HCT116 (cell line): ENCODE measurements around the gene CAV1. TPM values are rescaled to one million over a fixed set of nuclear protein-coding genes. Genes with fewer than 3 reads are reported as not detected.

ENCODE experiments used
- ATAC-seq: fragments of 200-7000 bp; cut with Tn5 transposase; 2 replicates; pipeline ENCODE4 v1.9.1; 2020; ENCODE audit warnings: mild to moderate bottlenecking, moderate library complexity
- BruUV-seq: library from RNA; stranded (reverse); fragments of 400-500 nt; replicated peaks from 2 replicates; lab custom pipeline; 2021; lab: Mats Ljungman, UMichigan
- CTCF ChIA-PET: fragments of 300-600 bp; sonication (Branson Sonifier 250); formaldehyde crosslinking; loops from one replicate; lab custom pipeline; 2021; ENCODE audit warnings: antibody characterized with exemption; lab: Charles Lee
- POLR2A ChIA-PET: fragments of 300-600, 350-600 bp; sonication (Branson Sonifier 250); formaldehyde crosslinking; loops from one replicate; lab custom pipeline; 2021; ENCODE audit warnings: antibody characterized with exemption; lab: Charles Lee
- RAD21 ChIA-PET, 2 experiments: fragments of 300-600 bp; sonication (Branson Sonifier 250); formaldehyde crosslinking; loops; one replicate each; lab custom pipeline; 2023; ENCODE audit warnings: low total read pairs in 2 of 2; ENCODE audit not compliant: uncharacterized antibody in 2 of 2, unreplicated experiment in 2 of 2, low non-redundant PET in 1 of 2; lab: Charles Lee
- DNase-seq: peaks from one replicate; pipeline ENCODE4 v3.0.0-alpha.2; 2010; ENCODE audit warnings: low read depth, low spot score
- H2AFZ ChIP-seq: fragments of 200-600 bp; shearing (Covaris generic), sonication (generic); 2 replicates; pipeline ENCODE4 v1.6.1; 2017; ENCODE audit warnings: low read depth, mixed run types, mixed read lengths, antibody characterized with exemption, low read length; ENCODE audit not compliant: poor library complexity, severe bottlenecking
- H3K27ac ChIP-seq: 2 replicates; pipeline ENCODE4 v1.5.1; 2012; ENCODE audit warnings: low read depth, low read length
- H3K27me3 ChIP-seq: fragments of 200-600 bp; sonication (generic); 2 replicates; pipeline ENCODE4 v1.6.1; 2016; ENCODE audit warnings: mixed run types, low read length, mixed read lengths; ENCODE audit not compliant: insufficient read depth
- H3K36me3 ChIP-seq, 2 experiments: fragments of 200-500 bp in 1 of 2; fragments of 200-600 bp in 1 of 2; sonication (Bioruptor generic) in 1 of 2; sonication (generic) in 1 of 2; 2 replicates each; pipeline versions ENCODE4 v1.5.1 to v1.6.1; 2014 to 2016; ENCODE audit warnings: low read length in 2 of 2, inconsistent platforms in 1 of 2, mixed read lengths in 1 of 2, mixed run types in 1 of 2; ENCODE audit not compliant: insufficient read depth in 2 of 2, control insufficient read depth in 1 of 2
- H3K4me1 ChIP-seq, 2 experiments: fragments of 200-600 bp in 1 of 2; sonication (generic) in 1 of 2; 2 replicates each; pipeline versions ENCODE4 v1.5.1 to v1.6.1; 2012 to 2017; ENCODE audit warnings: low read length in 2 of 2, inconsistent platforms in 1 of 2, mild to moderate bottlenecking in 1 of 2, mixed read lengths in 1 of 2, mixed run types in 1 of 2, moderate library complexity in 1 of 2; ENCODE audit not compliant: insufficient read depth in 2 of 2, control insufficient read depth in 1 of 2
- H3K4me2 ChIP-seq: fragments of 200-600 bp; sonication (generic); 2 replicates; pipeline ENCODE4 v1.6.1; 2017; ENCODE audit warnings: mixed run types, low read length, mixed read lengths
- H3K4me3 ChIP-seq, 2 experiments: fragments of 200-600 bp in 1 of 2; sonication (generic) in 1 of 2; replicated peaks in 1 of 2; 2 replicates each; pipeline ENCODE4 v1.5.1; 2011 to 2016; ENCODE audit warnings: low read length in 2 of 2, control low read depth in 1 of 2, low read depth in 1 of 2, mild to moderate bottlenecking in 1 of 2, mixed read lengths in 1 of 2, mixed run types in 1 of 2
- H3K79me2 ChIP-seq: fragments of 200-600 bp; sonication (generic); 2 replicates; pipeline ENCODE4 v1.6.1; 2017; ENCODE audit warnings: mild to moderate bottlenecking, mixed run types, low read length, moderate library complexity, mixed read lengths; ENCODE audit not compliant: insufficient read depth
- H3K9ac ChIP-seq: fragments of 200-600 bp; sonication (generic); 2 replicates; pipeline ENCODE4 v1.6.1; 2016; ENCODE audit warnings: low read length, mixed read lengths
- H3K9me2 ChIP-seq: fragments of 200-600 bp; sonication (generic), shearing (Covaris generic); 2 replicates; pipeline ENCODE4 v1.6.1; 2017; ENCODE audit warnings: mixed run types, mild to moderate bottlenecking, moderate library complexity; ENCODE audit not compliant: insufficient read depth
- H3K9me3 ChIP-seq, 2 experiments: fragments of 200-500 bp in 1 of 2; fragments of 200-600 bp in 1 of 2; sonication (Bioruptor generic) in 1 of 2; sonication (generic) in 1 of 2; 2 replicates each; pipeline ENCODE4 v1.6.1; 2014 to 2017; ENCODE audit warnings: low read length in 2 of 2, mixed read lengths in 2 of 2, inconsistent platforms in 1 of 2, low read depth in 1 of 2, mild to moderate bottlenecking in 1 of 2, mixed run types in 1 of 2, moderate library complexity in 1 of 2; ENCODE audit not compliant: control insufficient read depth in 1 of 2, insufficient read depth in 1 of 2
- H4K20me1 ChIP-seq: fragments of 200-600 bp; sonication (generic), shearing (Covaris generic); 2 replicates; pipeline ENCODE4 v1.6.1; 2017; ENCODE audit warnings: mixed run types, mild to moderate bottlenecking, moderate library complexity; ENCODE audit not compliant: insufficient read depth
- ATF3 ChIP-seq: IDR thresholded peaks from 2 replicates; pipeline ENCODE4 v1.6.1; 2012
- JUND ChIP-seq: IDR thresholded peaks from 2 replicates; pipeline ENCODE4 v1.6.1; 2012
- SP1 ChIP-seq: IDR thresholded peaks from 2 replicates; pipeline ENCODE4 v1.6.1; 2012; ENCODE audit warnings: low read depth
- intact Hi-C: fragments of 100-400 bp; cut with micrococcal nuclease; formaldehyde crosslinking; loops from 2 replicates; pipeline ENCODE4 v1.10.0; 2022
- total RNA-seq: library from RNA; stranded (reverse); gene quantifications from one replicate; pipeline ENCODE4 v1.2.1, GENCODE V29; 2021; ENCODE audit not compliant: unreplicated experiment

CAV1 gene
- total RNA-seq, 1 experiment from 2014 or later, result 298 TPM

DNA sequence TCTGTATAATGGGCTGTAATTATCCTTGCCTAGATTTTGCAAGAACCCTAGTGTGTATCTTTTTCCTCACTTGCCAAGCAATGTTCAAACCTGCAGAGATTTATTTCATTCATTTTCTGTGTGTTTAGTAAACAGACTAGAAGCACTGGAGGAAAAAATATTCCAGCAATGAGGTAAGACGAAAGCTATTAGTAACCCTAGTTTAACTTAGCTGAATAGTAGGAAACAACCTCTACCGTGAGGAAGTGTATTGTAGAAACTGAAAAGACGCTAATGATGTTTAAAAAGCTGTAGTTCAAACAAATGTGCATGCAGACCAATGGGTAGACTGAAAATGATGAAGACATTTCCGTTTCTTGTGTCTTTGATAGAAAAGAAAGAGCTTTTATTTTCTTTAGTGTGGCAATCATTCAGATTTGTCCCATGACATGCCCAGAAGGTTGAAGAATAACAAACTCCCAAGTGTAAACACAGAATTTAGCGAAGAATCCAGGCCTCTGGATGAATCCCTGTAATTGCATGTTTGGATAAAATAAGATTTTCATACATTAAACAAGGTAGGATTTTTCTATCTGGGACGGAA is 20.7 kb downstream of the CAV1 start:
- ChIA-PET POLR2A (no interaction called here), RAD21 (no interaction called here), CTCF (no interaction called here)
- no peak overlapping the region for H3K9ac ChIP-seq
- no peak for DNase-seq
- no peak overlapping the region for H3K4me3 ChIP-seq
- H3K4me1 ChIP-seq, result peaks cover 0 to 3% of the 10 kb centered on the region in 2 experiments; a peak in 1 of 4 replicates
- H3K4me2 ChIP-seq, result no peak overlapping the region
- no peak for ATAC-seq
- H2AFZ ChIP-seq, result no peak overlapping the region
- peaks cover 10 to 84% of the 10 kb centered on the region in 2 experiments for H3K36me3 ChIP-seq
- peaks cover 98% of the 10 kb centered on the region for H3K79me2 ChIP-seq
- H4K20me1 ChIP-seq, result peaks cover 13% of the 10 kb centered on the region; the same call in 1 of the 2 replicates
- TF ChIP-seq ATF3, result no peak
- TF ChIP-seq SP1, result no peak
- TF ChIP-seq, all 23 proteins: peak for 0
- no peaks in the 10 kb centered on the region for H3K9me2 ChIP-seq
- no peak overlapping the region for H3K27ac ChIP-seq
- no peaks in the 10 kb centered on the region for H3K9me3 ChIP-seq
- intact Hi-C loops, result no loop called here
- no TSS peak for BruUV-seq
- no peaks in the 10 kb centered on the region for H3K27me3 ChIP-seq

GRCh38 chr7:116546054-116546453 is 21.2 kb downstream of the CAV1 start:
- H3K9me2 ChIP-seq, result no peaks in the 10 kb centered on the region
- peaks cover 10 to 84% of the 10 kb centered on the region in 2 experiments for H3K36me3 ChIP-seq
- no peaks in the 10 kb centered on the region; a peak in 1 of 4 replicates for H3K4me1 ChIP-seq
- H3K4me3 ChIP-seq, result no peak overlapping the region
- BruUV-seq, result no TSS peak
- H4K20me1 ChIP-seq, result peaks cover 13% of the 10 kb centered on the region; the same call in 1 of the 2 replicates
- no peak overlapping the region for H3K27ac ChIP-seq
- 0 out of 2 replicates have a peak, but pooled peaks have one; percentile 7 for TF ChIP-seq SP1
- no peak for TF ChIP-seq JUND
- H2AFZ ChIP-seq, result no peak overlapping the region
- ChIA-PET CTCF (no interaction called here), POLR2A (no interaction called here), RAD21 (no interaction called here)
- DNase-seq (no peak), ATAC-seq (no peak)
- intact Hi-C loops, result no loop called here
- H3K4me2 ChIP-seq, result no peak overlapping the region
- H3K79me2 ChIP-seq, result peaks cover 98% of the 10 kb centered on the region
- H3K9ac ChIP-seq, result no peak overlapping the region
- no peaks in the 10 kb centered on the region for H3K27me3 ChIP-seq
- H3K9me3 ChIP-seq, result no peaks in the 10 kb centered on the region
